Measurements from ENCODE around the gene KCNIP2. TPM values are rescaled to one million over a fixed set of nuclear protein-coding genes. Genes with fewer than 3 reads are reported as not detected.

The KCNIP2 gene
- total and polyA plus RNA-seq, 2 of the 4 experiments (the other 2 are of a cell fraction) = under 0.01 to 0.87 TPM

GRCh38 chr10:101867931-101868330 lies 24.3 kb upstream of the KCNIP2 start:
- H2BK120ac ChIP-seq (ENCODE audit: low read depth, low read length) = no peak overlapping the region
- in situ Hi-C loops (cut with MboI; ENCODE audit: low sequenced_read_pairs) = no loop called here
- no peaks in the 10 kb centered on the region for H3K27me3 ChIP-seq (ENCODE audit: control insufficient read depth, insufficient read depth, low read length)
- dilution Hi-C loops (cut with HindIII; ENCODE audit: low sequenced_read_pairs, unreplicated experiment) = no loop called here
- H3K23ac ChIP-seq (ENCODE audit: low read depth, low read length) = no peak overlapping the region; the same call in 1 of the 2 replicates
- no peak overlapping the region for H4K5ac ChIP-seq (ENCODE audit: low read depth, low read length)
- H3K4me3 ChIP-seq (ENCODE audit: insufficient read depth, low read depth, low read length) = no peak overlapping the region
- H4K8ac ChIP-seq (ENCODE audit: low read depth in 2 of 2, low read length in 2 of 2) = no peak overlapping the region
- no peak overlapping the region for H2AK5ac ChIP-seq (ENCODE audit: low read depth, low read length)
- no peak overlapping the region for H2BK5ac ChIP-seq (ENCODE audit: low read depth, low read length, poor library complexity, severe bottlenecking)
- no peak overlapping the region for H2BK15ac ChIP-seq (ENCODE audit: low read depth, low read length)
- no peak overlapping the region for H3K18ac ChIP-seq (ENCODE audit: low read depth, low read length)
- ATAC-seq (ENCODE audit: low read depth) (no peak), DNase-seq (peak; percentile 33)
- H3K36me3 ChIP-seq (ENCODE audit: control insufficient read depth, insufficient read depth, low read length) = no peaks in the 10 kb centered on the region; the same call in 1 of the 2 replicates
- H3K4me1 ChIP-seq (ENCODE audit: control insufficient read depth, insufficient read depth, low read length) = no peaks in the 10 kb centered on the region
- WGBS, 2 experiments (ENCODE audit: extremely low coverage in 2 of 2, insufficient read length in 1 of 2) = no CpG with 5 or more reads among the region's 1 CpG
- H2AFZ ChIP-seq (replicated peaks; ENCODE audit: low read length, poor library complexity) = no peak overlapping the region
- no peak overlapping the region for H3K27ac ChIP-seq (ENCODE audit: insufficient read depth, low read length)
- H2BK20ac ChIP-seq (ENCODE audit: low read depth, low read length) = no peak overlapping the region
- H2AK9ac ChIP-seq (replicated peaks; ENCODE audit: low read depth, low read length, poor library complexity) = no peak overlapping the region
- H3K56ac ChIP-seq (ENCODE audit: extremely low read depth, insufficient read depth, low read length) = no peak overlapping the region
- H4K91ac ChIP-seq (ENCODE audit: insufficient read depth, low read depth, low read length) = no peak overlapping the region
- no peak overlapping the region for H3K14ac ChIP-seq (replicated peaks; ENCODE audit: low read depth, low read length)
- no peaks in the 10 kb centered on the region for H4K20me1 ChIP-seq (ENCODE audit: insufficient read depth, low read length)
- intact Hi-C loops (cut with micrococcal nuclease) = no loop called here
- H3K9me3 ChIP-seq (ENCODE audit: control insufficient read depth, insufficient read depth, low read length) = no peaks in the 10 kb centered on the region
- ChIA-PET POLR2A (ENCODE audit: unreplicated experiment) (no interaction called here), CTCF (interaction anchor here (0.6 kb wide), 1 partner anchor 655 kb away, joined by 3 read pairs; no protein-coding TSS in a partner anchor)
- H3K79me1 ChIP-seq (ENCODE audit: low read depth in 1 of 2, low read length in 2 of 2) = no peaks in the 10 kb centered on the region; a peak in 3 of 4 replicates
- no peak overlapping the region for H3K4ac ChIP-seq (ENCODE audit: low read depth, low read length)
- H3K4me2 ChIP-seq (ENCODE audit: low read depth, low read length) = no peak overlapping the region
- H3K9me1 ChIP-seq (ENCODE audit: insufficient read depth, low read length) = no peaks in the 10 kb centered on the region
- TF ChIP-seq RAD21 (IDR thresholded peaks at IDR 0.05; ENCODE audit: low read length) (no peak), CEBPB (IDR thresholded peaks at IDR 0.05; ENCODE audit: low read depth, low read length) (no peak), RCOR1 (IDR thresholded peaks at IDR 0.05; ENCODE audit: insufficient replicate concordance, low read length) (no peak), MAFK (IDR thresholded peaks at IDR 0.05; ENCODE audit: low read depth, low read length) (no peak)
- BruUV-seq (replicated peaks) = no TSS peak
- H3K9ac ChIP-seq (ENCODE audit: low read depth, low read length) = no peak overlapping the region

Measured in IMR-90 (cell line).